ENCODE measurements around the gene C1QL2. TPM values are rescaled to one million over a fixed set of nuclear protein-coding genes. Genes with fewer than 3 reads are reported as not detected.

C1QL2 gene
- total RNA-seq, 1 donor from 2014 or later: 0.48 TPM

DNA sequence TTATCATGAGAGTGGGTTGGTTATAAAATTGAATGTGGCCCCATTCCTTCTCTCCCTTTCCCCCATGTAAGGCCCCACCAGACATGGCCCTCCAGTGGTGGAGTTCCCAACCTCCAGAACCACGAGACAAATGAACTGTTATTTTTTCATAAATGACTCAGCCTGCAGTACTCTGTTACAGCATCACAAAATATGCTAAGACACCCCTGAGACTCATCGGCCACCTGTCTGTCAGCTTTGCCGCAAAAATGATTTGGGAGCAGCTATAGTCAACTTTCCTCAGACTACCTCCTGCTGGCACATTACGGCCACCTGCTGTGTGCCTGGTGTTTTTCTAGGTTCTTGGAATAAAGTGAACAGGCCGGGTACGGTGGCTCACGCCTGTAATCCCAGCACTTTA lies 21.4 kb upstream of the C1QL2 start:
- DNase-seq (ENCODE audit: low spot score): no peak

DNA sequence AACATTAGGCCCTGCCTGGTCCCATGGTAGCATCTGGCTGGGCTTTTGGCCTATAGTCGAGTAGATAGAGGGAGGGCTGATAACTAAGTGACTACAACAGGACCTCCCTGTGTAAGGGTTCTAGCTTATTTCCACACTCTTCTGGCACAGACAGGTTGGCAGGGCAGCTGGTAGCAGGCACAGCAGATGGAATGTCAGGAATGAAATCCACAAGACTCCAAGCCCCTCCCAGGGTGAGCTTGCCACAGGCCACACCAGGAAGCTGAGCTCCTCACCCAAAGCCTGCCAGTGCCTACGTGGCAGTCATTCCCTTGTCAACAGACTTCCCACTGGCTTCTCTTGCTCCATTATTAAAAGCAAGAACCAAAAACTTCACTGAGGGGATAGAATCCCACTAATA lies 20.7 kb upstream of the C1QL2 start:
- no peak for DNase-seq (ENCODE audit: low spot score)

DNA sequence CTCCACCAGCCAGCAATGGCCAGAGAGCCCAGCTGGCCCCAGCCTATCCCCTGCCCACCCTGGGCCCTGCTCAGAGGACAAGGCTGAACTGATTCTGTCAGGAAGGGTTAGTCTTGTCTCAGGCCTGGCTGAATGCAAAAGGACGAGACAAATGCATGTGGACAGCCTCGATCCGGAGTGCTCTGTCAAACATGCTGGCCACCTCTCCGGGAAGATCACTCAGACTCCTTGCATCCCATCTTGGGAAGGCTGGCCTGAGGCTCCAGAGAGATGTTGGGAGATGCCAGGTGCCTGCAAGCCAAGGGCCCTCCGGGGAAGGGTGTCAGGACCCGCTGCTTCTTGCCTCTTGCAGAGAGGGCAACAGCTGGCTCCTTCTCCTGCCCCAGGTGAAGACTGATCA lies 20.2 kb upstream of the C1QL2 start:
- DNase-seq (ENCODE audit: low spot score): no peak

DNA sequence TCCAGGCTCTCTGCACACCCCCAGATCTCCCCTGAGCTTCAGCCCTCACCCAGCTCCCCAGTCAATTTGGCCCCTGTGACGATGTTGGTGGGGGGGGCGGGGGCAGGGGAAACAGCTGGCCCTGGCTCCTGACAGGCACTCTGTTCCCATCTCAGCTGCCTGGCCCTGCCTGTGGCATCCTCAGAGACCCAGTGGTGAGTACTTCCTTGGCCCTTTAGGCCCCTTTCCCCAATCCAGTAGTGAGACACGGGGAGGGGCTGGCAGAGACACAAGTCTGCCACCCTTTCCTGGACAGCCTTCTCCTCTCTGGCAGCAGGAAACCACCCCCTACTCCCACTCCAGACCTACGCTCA lies 19.3 kb upstream of the C1QL2 start:
- DNase-seq (ENCODE audit: low spot score): no peak

DNA sequence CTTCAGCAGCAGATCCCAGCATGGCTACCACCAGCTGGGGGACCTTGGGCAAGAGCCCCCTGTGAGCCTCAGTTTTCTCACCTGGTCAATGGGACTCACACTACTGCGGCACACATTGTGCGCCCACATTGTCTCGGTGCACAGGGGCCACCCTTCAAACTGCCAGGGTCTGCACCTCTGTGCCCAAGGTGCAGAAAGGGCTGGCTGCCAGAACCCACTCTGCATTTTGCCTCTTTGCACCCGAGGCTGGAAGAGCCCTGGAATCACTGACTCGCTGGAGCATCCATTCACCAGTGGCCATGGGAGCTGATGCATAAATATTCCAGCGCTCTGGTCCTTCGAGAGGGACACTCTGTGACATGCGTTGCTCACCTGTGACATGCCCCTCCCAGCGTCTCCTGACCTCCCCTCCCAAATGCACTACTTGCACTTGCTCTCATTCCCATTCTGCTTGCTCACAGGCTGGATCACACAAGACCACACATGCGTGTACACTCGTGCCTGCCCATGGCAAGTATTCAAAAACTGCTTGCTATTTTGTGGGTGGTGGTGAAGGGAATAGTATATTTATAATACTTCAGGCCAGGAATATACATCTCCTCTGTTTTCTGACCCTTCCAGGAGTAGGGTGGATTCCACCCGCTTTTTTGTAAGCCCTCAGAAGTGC lies 18.8 kb upstream of the C1QL2 start:
- no peak for DNase-seq (ENCODE audit: low spot score)

DNA sequence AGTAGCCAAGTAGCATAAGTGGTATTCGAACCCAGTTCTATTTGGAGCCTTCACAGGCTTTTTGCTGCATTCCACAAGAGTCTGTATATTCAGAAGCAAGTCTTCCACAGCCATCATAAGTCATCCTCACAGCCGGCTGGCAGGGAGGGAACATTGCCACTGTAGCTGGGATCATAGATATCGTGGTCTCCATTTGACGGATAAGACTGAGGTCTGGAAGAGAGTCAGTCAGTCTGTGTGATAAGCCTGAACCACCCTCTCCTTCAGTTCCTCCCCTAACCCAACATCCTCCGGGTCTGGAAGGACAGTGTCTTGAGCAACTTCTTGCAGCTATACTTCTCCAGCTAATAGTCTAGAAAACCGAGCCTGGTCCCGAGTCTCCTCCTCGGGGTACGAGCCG lies 17.0 kb upstream of the C1QL2 start:
- no peak for DNase-seq (ENCODE audit: low spot score)

DNA sequence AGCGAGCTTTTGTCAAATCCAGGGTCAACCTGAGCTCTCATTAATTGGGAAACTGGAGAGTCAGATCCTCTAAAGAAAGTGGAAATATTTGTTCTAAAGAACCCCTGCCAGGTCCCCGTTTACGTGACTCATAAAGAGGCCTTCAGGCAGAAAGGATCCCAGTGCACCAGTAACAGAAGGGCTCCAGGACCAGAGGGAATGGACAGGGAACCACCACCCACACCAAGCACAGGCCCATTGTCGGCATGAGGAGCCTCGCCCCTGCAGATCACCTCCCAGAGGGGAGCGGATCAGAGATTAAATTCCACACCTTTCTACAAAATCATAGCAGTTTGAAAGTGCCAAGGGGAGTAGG lies 16.4 kb upstream of the C1QL2 start:
- no peak for DNase-seq (ENCODE audit: low spot score)

DNA sequence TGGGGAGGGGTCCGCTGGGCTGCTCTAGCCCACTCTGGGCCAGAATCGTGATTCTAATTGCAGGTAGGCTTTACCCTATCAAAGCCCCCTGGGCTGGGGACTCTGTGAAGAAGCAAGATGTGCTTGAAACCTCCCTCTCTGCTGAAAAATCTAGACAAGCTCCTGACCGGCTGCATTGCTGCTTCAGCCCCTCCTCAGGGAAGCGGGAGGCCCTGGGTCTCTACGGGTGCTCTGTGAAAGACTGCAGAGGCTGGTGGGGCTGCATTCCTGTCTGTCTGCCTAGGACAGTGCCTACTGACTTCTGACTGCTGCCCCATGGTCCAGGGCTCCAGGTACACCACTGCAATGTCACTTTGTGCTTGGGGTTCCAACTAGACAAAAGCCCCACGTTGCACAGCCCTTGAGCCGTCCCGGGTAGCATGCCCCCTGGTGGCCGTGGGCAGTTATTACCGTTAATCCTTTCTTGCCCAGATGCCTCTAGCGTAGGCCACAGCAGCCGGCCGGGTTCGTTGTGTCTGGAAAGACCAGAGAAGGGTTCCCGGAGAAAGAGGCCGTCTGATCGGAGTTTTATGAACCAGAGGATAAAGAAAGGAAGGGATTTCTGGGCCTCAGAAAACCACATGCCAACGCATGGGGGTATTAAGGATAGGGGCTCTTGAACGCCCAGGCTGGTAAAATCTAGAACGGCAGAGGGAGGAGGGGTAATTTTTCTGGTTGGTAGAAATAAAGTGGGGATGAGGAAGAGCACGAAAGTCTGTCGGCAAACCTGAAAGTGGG lies 15.9 kb upstream of the C1QL2 start:
- no peak for DNase-seq (ENCODE audit: low spot score)

DNA sequence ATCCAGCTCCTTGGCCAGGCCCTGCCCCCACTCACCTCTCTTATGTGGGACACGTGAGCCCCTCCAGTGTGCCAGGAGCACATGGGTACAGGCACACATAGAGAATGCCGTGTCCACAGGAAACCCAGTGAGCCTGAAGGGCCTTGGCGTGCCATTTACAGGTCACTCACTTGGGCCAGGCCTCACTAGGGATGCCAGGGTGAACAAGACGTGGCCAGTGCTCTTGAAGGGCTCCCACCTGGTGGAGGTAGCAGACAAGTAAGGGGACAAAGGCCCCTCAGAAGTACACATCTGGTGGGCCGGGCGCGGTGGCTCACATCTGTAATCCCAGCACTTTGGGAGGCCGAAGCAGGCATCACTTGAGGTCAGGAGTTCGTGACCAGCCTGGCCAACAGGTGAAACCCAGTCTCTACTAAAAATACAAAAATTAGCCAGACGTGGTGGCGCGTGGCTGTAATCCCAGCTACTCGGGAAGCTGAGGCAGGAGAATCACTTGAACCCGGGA lies 15.1 kb upstream of the C1QL2 start:
- no peak for DNase-seq (ENCODE audit: low spot score)

DNA sequence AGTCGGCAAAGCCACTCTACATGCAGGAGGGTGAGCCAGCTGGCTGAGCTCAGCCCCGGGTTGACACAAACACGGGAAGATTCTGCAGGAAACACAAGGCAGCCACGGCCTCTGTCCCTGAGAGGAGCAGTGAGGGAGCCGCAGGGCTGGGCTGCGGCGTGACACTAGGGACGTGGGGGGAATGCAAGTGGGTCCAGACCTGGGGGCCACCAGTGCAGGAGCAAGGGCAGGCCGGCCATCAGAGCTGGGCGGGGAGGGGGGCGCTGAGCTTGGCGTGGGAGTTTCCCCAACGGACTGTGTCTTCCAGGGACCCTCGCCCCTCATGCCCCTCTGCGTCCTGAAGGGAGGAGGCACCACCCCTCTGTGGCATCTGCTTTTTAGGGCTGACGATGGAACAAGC lies 12.0 kb upstream of the C1QL2 start:
- DNase-seq (ENCODE audit: low spot score): no peak

DNA sequence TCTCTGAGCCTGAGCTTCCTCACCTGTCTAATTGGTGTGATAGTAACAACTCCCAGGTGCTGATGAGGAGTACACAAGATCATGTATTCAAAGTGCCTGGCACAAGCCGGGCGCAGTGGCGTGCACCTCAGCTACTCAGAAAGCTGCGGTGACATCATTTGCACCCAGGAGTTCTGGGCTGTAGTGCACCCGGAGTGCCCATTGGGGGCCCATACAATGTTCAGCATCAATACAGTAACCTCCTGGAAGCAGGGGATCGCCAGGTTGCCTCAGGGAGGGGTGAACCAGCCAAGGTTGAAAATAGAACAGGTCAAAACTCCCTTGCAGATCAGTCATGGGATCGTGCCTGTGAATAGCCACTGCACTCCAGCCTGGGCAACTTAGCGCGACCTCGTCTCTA lies 11.2 kb upstream of the C1QL2 start:
- no peak for DNase-seq (ENCODE audit: low spot score)

DNA sequence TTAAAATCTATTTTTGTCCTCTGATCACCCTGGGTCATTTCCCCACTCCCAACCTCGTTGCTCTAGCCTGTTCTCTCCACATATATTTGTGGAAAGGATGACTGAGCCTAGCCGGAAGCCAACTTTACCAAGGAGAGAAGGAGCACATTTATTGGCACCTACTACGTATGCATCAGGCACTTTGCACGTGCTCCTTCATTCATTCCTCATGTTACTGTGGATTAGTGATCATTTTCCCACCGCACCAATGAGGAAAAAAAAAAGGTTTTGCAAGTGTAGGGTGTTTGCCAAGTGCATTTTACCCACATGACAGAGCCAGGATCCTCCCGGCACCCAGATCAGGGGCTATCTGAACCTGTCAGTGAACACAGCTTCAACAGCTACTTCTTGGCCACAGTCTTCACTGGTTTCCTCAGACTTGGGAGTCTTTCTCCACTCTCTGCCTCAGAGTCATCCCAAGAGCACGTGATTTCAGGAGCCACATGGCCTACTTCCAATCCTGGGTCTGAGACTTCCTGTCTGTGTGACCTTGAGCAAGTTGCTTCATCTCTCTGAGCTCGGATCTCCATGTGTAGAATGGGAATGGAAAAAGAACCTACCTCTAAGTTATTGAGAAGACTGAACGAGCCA lies 1.9 kb upstream of the C1QL2 start:
- no peak for DNase-seq (ENCODE audit: low spot score)

DNA sequence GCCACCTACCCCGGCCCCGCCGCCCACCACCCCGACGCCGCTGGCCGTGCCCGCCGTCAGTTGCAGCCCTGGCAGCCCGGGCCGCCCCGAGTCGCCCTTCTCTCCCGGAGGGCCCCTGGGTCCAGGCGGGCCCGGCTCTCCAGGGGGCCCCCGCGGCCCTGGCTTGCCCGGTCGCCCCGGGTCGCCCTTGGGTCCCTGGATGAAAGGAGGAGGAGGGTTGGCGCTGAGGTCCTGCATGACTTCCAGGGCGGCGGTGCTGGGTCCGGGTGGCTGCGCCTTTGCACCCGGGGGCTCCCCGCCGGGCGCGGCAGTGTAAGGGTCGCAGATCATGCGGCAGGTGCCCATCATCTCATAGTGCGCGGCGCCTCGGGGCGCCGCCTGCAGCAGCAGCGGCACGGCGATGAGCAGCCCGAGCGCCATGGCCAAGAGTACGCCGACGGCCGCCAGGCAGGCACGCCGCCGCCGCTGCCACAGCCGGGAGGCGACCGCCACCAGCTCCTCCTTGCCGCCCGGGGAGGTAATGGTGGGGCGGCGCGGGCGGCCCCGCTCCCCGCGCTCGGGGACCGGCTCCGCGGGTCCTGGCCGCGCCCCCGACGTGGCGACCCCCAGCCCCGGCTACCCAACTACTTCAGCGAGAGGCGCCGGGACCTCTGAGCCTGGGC lies 570 bp downstream of the C1QL2 start:
- no peak for DNase-seq (ENCODE audit: low spot score)

DNA sequence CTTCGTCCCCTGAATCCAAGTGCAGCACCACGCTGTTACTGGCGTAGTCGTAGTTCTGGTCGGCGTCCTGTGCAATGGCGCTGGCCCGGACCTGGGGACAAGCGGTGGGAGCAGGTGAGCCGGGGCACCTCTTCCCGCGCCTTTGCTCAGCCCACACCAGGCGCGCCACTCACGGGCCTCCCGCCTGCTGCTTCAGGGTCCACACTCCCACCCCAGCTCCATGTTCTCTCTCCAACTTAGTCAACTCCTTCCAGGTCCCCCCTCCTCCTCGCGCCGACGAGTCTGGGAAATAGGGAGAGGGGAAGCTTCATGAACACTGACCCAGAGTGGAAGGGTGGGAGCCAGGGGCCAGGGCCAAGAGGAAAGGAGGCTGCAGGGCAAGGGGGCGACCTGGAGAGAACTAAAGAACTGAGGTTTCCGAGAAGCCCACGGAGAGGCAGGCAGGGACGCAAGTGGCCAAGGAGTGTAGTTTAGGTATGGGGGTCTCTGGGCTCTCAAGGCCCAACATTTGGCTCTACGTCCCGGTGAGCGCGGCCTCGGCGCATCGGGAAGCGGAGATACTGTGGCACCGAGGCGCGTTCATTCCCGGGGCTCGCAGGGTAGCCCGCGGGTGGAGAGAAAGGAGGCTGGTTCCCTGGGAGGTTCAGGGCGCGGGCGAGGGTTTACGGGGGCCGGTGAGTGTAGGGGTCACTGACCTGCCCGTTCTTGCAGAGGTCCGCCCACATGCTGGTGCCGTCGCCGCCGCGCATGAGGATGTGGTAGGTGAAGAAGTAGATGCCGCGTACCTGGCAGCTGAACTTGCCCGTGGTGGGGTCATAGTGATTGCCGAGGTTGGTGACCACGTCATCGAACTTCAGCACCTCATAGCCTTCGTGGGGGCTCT lies 1.4 kb downstream of the C1QL2 start:
- DNase-seq (ENCODE audit: low spot score): no peak

DNA sequence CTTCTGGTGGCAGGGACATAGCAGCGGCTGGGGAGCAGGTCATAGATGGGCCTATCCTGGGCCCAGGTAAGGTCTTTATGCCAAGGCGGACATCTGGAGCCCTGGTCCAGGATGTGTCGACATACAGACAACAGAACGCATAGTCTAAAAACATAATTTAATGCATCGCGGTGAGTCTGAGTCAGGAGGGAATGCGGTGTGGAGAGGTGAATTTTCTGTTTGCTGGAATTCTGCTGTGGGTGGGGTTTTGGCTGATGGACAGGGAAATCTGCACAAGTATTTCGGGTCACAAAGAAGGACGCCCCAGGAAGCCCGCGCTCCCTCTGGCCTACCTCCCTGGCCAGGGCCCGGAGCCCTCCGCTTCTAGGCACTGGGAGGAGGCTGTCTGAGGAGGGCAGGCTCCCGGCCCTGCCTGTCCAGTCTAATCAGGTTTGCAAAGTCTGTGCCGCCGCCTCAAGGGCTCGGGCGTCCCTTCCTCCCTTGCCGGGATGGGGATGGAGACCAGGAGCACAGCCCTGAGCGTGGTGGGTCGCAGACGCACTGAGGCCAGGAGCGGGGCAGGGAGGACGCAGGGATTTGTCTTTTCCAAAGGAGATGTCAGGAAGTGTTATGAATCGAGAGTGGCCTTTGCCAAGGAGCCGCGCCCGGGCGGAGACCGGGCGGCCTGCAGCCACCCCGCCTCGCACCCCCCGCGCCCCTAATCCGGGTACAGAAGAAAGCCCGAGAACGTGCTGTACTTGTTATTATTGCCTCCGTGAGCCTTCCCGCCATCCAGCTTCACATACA lies 2.3 kb downstream of the C1QL2 start:
- DNase-seq (ENCODE audit: low spot score): no peak

DNA sequence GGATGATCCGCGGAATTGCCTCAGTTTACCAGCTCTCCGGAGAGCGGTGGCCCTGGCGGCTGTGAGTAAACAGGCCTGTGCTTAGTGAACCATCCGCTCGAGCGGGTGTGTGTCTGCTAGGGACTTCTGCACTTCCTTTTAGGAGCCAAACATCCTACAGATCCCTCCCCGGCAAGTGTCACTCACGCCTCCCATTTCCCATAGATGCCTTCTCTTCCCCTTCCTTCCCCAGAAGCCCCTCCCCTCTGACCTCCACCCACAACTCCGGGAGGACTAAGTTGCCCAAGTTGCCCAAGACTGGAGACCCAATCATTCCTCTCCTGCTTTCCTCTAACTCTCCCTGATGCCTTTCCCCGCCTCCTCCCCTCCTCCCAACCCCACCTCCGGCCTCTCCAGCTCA lies 2.9 kb downstream of the C1QL2 start:
- no peak for DNase-seq (ENCODE audit: low spot score)

DNA sequence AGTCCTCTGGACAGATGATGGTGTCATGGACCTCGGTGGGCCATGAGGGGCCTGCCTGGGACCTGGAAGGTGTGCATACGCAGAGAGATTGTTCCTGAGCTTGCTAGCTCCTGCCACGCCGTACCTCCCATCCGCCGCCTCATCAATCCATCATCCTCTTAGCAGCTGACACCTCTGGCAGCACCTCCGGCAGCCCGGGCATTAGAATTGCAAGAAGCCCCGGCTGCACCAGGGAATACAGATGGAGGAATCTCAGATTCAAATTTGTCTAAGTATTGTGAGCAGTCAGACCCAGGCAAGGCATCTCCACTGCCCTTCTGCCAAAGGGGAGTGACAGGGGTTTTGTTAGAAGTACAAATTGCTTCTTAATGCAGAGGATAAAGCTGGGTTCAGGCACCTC lies 4.5 kb downstream of the C1QL2 start:
- DNase-seq (ENCODE audit: low spot score): no peak

DNA sequence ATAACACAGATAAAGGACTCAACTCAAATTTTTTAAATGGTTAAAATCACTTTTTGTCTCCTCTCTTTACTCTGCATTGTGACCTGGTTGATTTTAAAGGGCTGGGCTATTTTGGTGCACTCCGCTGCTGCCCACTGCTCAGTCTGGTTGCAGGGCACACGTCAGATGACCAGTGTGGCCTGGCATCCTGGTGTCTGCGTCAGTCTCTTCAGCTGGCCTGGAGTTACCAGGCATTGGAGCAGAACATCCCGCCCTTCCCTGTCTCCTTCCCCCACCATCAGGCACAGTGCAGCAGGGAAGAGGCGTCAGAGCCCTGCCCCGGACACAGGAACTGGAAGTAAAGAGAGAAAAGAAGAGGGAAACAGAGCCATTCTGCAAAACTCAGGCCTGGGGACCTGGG lies 8.9 kb downstream of the C1QL2 start:
- DNase-seq (ENCODE audit: low spot score): no peak

DNA sequence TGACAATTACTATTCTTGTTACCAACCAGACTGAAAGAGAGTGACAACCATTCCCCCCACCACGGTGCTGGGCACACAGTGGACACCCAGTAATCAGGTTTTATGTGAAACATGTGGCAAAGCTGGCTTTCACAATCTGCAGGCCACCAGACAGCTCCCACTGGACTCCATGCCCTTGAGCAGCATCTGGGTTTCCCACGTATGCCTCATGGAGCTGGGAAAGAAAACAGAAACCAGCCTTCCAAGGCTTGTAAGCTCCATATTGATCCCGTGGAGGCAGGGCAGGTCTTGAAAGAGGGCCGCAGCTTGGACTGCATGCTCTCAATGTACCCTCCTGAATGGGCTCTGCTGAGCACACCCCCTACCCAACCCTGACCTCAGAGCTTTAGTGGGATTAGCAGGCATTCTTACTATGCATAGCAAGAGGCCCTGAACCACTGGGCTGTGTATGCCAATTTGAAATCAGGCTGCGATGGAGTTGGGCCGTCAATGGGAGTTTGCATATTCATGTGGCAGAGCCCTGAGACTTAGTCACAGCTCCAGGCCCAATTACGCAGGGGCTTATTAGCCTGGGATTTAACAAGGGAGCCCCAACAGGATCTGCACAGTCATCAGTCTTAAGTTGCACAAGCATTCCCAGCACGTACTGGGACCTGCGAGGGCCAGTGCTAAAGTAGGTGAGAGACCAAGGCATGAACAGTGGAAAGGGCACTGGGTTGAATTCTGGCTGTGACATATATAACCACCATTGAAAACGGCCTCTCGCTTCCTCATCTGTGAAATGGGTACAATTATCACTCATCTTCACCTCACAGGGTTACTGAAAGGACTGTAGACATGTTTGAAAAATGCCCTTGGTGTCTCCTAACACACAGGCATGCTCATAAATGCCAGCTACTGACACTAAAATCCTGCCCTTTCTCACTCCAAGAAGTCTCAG lies 10.5 kb downstream of the C1QL2 start:
- no peak for DNase-seq (ENCODE audit: low spot score)

DNA sequence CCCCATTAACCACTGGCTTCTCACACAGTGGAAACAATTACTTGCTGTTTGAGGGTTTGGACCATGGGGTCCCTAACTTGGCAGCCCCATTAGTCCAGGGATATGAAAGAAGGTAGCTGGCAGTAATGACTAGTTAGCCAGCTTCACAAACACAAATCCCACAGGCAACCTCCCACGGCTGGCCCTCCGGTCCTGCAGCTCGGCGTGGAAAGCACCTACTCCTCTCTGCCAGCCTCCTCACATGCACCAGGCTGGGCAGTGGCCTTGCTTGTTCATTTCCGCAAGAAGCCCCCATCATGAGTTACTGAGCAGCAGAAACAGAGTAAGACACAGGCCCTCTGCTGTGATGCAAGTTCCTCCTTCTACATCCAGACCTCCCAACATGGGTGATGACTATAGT lies 13.7 kb downstream of the C1QL2 start:
- no peak for DNase-seq (ENCODE audit: low spot score)
